Keratinocyte (primary cell): ENCODE measurements around the gene PSMC4.

Experiments used
- CTCF ChIP-seq, 3 experiments: IDR thresholded peaks in 1 of 3; conservative IDR thresholded peaks in 1 of 3; optimal IDR thresholded peaks in 1 of 3; 2 replicates in 2 of 3; 3 replicates in 1 of 3; pipeline versions ENCODE3 to v1.5.1; 2011; ENCODE audit warnings: low read length in 3 of 3, mild to moderate bottlenecking in 3 of 3, moderate library complexity in 2 of 3, control low read depth in 1 of 3, inconsistent platforms in 1 of 3; ENCODE audit not compliant: insufficient read depth in 2 of 3; ENCODE audit errors: extremely low read depth in 1 of 3
- EZH2 ChIP-seq: IDR thresholded peaks from one replicate; pipeline ENCODE4 v1.6.1; 2012; ENCODE audit warnings: inconsistent platforms, mild to moderate bottlenecking, low read length, moderate library complexity

GRCh38 chr19:39967561-39967960 is 3.4 kb upstream of the PSMC4 start:
- TF ChIP-seq CTCF (optimal IDR thresholded peaks at IDR 0.05 in 1 of 3, IDR thresholded peaks at IDR 0.05 in 1 of 3, conservative IDR thresholded peaks at IDR 0.05 in 1 of 3; ENCODE audit: extremely low read depth in 1 of 3, insufficient read depth in 2 of 3, low read length in 3 of 3) (no peak), EZH2 (no peak)
